WI38 (cell line): ENCODE data around the gene RAB3D.

Experiments used
- H3K4me3 ChIP-seq: 2 replicates; pipeline ENCODE4 v1.5.1; 2011; ENCODE audit warnings: low read depth, mild to moderate bottlenecking, control low read depth, low read length
- CTCF ChIP-seq: IDR thresholded peaks from 2 replicates; pipeline ENCODE4 v1.5.1; 2012; ENCODE audit warnings: low read depth, mild to moderate bottlenecking, control low read depth, low read length

Gene RAB3D

GRCh38 chr19:11295665-11296245 is 43.7 kb downstream of the RAB3D start, which contains the start of gene TSPAN16:
Gene TSPAN16 (plus strand): TSS chr19:11296160. CDS start chr19:11296298, 138 bp downstream.
- TF ChIP-seq CTCF = no peak

GRCh38 chr19:11295180-11295579 is 44.3 kb downstream of the RAB3D start:
- H3K4me3 ChIP-seq = no peak overlapping the region
- TF ChIP-seq CTCF = no peak

More at GRCh38 chr19:11295665-11296245, 43.7 kb downstream of the RAB3D start, which contains the start of gene TSPAN16:
- no peak within 1 kb of the TSS for H3K4me3 ChIP-seq

GRCh38 chr19:11293433-11294389 is 45.7 kb downstream of the RAB3D start:
- H3K4me3 ChIP-seq = peak overlapping the region; percentile 33
- peak; percentile 99 for TF ChIP-seq CTCF

- no peak for TF ChIP-seq CTCF
- no peak overlapping the region for H3K4me3 ChIP-seq
These were observed 47.5 kb downstream of the RAB3D start for GRCh38 chr19:11291991-11292390.

- TF ChIP-seq CTCF = no peak
- no peak overlapping the region for H3K4me3 ChIP-seq
These were observed 48.0 kb downstream of the RAB3D start for GRCh38 chr19:11291415-11291814.

- TF ChIP-seq CTCF = no peak
- no peak overlapping the region for H3K4me3 ChIP-seq
These were observed 49.2 kb downstream of the RAB3D start for GRCh38 chr19:11290256-11290655.

GRCh38 chr19:11288349-11288748 is 51.1 kb downstream of the RAB3D start:
- TF ChIP-seq CTCF = peak; percentile 50
- H3K4me3 ChIP-seq = no peak overlapping the region
